Occipital lobe (tissue), 2 donors: ENCODE results near the gene SARNP. TPM values are rescaled to one million over a fixed set of nuclear protein-coding genes. Genes with fewer than 3 reads are reported as not detected.

Experiments used
- DNase-seq: peaks from one replicate; lab custom pipeline; 2025; lab: John Stamatoyannopoulos, UW
- total RNA-seq: library from RNA; depleted of rRNA; stranded (reverse); fragments of >200 nt; gene quantifications from one replicate; pipeline ENCODE4 v1.2.3, GENCODE V29; 2014

The SARNP gene
- total RNA-seq, 1 donor from 2014 or later, result 84.7 TPM

DNA sequence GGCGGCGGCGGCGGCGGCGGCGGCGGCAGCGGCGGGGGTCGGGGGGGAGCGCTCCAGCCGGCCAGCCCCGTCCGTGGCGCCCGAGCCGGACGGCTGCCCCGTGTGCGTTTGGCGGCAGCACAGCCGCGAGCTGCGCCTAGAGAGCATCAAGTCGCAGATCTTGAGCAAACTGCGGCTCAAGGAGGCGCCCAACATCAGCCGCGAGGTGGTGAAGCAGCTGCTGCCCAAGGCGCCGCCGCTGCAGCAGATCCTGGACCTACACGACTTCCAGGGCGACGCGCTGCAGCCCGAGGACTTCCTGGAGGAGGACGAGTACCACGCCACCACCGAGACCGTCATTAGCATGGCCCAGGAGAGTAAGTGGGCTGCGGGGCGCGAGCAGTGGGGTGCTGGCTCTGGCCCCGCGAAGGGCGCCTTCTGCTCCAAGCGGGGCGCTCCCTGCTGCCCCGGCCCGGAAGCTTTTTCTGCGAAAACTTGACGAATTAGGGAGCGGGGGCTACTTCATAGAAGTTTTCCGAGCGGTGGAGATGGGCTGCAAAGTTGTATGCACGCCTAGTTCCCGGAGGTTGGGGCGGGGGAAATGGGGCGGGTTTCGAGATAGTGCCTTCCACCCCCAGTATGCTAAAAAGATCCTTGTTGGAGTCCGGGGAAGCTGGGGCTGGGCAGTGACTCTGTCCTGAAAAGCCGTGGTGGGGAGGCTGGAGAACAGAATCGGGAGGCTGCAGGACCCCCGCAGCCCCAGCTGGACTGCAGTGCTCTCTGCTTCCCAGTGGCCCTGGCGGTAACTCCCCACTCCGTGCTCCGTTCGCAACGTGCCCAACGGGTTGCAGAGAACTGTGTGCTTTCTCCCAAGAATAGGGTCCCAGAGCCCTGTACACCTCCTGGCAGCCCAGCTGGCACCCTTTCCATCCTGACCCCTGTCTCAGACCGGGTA lies 73.9 kb downstream of the SARNP start:
- no peak for DNase-seq

DNA sequence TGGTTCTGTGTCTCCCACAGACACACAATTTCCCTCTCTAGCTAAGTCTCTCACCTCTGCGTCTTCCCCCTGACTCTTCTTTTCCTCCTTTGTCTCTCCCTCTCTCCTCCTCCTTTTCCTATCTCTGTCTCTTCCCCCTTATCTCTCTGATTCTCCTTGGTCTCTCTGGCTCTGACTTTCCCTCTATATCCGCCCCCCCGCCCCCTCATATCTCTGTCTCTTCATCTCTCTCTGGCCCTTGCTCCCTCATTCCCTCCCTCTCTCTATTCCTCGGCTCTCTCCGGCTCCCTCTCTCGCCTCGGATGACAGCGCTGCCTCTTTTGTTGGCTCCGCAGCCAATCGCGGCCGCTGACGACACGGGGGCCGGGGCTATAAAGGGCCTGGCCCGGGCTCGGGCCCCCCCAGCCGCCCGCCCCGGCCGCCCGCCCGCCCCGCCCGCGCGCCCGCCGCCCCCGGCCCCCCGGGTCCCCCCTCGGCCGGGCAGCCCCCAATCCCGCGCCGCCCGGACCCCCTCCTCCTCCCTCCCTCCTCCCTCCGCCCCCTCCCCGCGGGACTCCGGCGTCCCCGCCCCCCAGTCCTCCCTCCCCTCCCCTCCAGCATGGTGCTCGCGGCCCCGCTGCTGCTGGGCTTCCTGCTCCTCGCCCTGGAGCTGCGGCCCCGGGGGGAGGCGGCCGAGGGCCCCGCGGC lies 74.7 kb downstream of the SARNP start, which contains the start of gene GDF11:
GDF11 (plus strand) TSS at position 404 of the 687 bp plus-strand sequence; CDS start at position 599, 195 bp downstream.
- peak; percentile 78 for DNase-seq

- DNase-seq, result no peak
These were observed 75.4 kb downstream of the SARNP start for GRCh38 chr12:55741931-55742680.

DNA sequence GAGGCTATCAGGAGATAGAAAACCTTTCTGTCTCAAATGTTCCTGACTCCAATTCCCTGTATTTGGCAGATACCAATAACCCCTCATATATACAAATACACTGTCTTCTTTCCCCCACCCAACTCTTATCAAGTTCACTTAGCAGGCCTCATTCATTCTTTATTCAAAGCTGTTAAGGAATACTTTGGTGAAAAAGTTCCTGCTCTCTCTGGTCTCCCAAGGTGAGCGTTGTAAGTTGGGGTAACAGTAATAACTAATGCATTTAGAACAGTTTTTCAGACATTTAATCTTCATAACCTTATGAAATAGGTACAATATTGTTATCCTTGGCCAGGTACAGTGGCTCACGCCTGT lies 78.5 kb downstream of the SARNP start:
- no peak for DNase-seq

DNA sequence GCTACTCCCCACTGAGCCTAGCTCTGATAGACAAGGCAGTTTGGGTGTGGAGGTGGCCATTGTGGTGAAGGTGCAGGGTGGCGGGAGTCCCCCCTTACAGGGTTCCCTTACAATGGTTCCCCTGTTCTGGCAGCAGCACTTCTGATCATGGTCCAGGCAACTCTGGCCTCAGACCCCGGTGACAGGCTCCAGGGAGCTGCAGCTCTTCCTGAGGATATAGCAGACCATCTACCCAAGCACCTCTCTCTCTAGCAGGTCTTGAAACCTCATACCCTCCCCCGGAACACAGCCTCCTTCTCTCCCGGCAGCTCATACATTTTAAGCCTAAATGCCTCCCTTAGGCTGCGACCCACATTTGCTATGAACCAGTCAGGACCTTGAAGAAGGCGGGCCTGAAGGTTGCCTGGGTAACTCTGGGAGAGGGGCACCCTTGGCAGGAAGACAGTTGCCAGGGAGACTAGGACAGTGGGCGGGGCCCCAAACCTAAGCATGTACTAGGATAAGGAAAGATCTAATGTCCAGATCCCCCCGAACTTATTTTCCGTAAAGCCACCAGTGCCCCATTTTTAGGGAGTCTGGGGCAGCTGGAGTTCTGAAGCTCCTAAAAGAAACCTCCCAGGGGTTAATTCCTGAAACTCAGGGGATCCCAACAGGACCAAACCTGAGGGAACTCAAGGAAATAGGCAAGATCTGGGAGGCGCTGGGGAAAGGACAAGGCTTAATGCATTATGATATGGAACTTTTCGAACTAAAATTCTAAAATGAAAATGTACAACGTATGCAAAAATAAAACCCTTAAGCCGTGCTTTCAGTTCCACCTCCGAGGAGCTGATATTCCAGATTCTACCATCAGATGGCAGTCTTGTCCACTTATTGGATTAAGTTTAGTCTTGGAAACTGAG lies 79.2 kb downstream of the SARNP start:
- peak; percentile 53 for DNase-seq

DNA sequence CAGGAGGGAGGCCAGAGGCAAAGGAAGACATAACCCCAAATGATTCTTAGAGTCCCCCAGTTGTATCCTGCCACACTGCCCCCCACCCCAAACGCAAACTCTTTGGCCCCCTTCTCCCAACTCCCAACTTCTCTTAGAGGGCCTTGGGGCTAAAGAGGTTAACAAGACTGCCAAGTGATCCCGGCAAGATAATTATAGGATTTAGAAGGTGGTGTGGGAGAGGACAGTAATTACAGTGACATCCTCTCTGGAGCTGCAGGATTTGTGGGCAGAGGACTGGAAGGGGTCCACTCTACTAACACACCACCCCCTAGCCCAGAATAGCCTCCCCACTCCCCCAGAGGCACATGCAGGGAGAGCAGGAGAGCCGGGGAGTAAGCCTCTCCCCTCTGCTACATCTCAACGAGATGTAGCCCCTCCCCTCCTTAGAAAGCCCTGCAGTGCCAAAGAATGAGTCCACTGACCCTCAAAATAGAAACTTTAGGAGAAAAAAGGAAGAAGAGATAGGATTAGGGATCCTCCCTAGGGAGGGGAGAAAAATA lies 79.9 kb downstream of the SARNP start:
- no peak for DNase-seq

GRCh38 chr12:55736780-55737580 lies 80.5 kb downstream of the SARNP start:
- DNase-seq, result no peak

- DNase-seq, result no peak
These were observed 81.4 kb downstream of the SARNP start for GRCh38 chr12:55736076-55736475.

- no peak for DNase-seq
These were observed 82.9 kb downstream of the SARNP start for GRCh38 chr12:55734595-55734994.

DNA sequence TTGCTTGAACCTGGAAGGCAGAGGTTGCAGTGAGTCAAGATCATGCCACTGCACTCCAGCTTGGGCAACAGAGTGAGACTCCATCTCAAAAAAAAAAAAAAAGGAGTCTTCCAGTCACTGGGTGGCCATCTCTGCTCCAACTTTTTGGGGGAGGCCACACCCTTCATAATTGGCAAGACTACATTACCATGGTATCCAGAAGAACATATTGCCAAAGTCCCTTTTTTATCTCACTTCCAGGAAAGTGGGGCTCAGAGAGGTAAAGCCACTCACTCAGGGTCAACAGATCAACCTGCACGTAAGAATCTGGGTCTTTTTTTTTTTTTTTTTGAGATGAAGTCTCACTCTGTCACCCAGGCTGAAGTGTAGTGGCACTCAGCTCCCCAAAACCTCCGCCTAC lies 83.7 kb downstream of the SARNP start:
- DNase-seq, result no peak

DNA sequence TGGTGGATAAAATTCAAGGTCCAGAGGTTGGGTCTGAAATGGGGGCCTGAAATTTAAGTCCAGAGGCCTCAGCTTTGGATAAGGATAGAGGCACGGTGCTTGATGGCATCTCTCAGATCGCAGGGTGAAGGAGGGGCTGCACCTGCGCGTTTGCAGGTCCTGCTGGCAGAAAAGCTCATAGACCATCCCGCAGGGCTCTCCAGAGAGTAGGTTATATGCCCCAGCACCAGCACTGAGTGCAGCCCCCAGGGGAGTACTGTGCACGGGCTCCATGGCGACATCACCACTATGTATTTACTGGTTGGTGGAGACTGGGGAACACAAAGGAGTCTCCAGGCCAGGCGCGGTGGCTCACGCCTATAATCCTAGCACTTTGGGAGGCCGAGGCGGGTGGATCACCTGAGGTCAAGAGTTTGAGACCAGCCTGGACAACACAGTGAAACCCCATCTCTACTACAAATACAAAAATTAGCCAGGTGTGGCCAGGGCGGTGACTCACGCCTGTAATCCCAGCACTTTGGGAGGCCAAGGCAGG lies 84.4 kb downstream of the SARNP start:
- DNase-seq, result no peak

- DNase-seq, result no peak
These were observed 85.2 kb downstream of the SARNP start for GRCh38 chr12:55732288-55732687.

DNA sequence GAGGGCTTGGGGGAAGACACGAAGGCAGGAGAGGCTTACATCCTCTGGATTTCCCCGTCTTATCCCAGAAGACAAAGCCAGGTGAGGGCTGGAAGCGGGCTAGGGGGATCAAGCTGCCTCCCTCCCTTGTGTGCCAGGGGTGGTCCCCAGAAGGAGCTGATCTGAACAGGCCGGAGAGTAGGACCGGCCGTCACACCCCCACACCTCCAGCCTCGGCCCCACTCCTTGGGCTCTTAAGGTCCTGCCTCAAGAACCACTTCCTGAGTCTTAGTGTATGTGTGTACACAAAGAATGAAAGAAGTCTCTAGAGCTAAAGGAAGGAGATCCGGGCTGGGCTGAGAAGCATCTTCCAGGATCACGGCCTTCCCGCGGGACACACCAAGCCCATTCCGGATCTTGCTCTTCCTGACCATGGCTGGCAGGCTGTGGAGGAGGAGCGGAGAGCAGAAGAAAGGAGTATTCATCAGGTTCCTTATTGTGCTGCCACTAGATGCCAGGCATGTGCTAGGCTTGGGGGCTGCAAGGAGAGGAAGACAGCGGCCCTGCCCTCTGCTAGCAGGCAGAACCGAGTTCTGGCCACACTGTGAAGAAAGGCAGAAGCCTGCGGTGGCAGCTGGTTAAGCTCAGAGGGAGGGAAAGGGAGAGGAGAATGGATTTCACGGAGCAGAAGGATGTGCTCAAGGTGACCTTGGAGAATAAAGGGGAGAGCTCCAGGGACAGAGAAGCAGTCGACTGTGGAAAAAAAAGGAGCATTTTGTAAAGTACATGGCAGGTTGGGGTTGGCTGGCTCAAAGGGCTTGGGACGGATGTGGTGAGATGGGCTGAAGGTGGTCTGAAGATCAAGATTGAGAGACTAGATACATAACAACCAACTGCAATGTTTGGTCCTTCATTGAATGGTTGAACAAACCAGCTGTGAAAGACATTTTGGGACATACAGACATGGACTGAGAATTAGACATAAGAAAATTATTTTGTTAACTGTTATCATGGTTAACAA lies 87.4 kb downstream of the SARNP start:
- DNase-seq, result peak; percentile 54

DNA sequence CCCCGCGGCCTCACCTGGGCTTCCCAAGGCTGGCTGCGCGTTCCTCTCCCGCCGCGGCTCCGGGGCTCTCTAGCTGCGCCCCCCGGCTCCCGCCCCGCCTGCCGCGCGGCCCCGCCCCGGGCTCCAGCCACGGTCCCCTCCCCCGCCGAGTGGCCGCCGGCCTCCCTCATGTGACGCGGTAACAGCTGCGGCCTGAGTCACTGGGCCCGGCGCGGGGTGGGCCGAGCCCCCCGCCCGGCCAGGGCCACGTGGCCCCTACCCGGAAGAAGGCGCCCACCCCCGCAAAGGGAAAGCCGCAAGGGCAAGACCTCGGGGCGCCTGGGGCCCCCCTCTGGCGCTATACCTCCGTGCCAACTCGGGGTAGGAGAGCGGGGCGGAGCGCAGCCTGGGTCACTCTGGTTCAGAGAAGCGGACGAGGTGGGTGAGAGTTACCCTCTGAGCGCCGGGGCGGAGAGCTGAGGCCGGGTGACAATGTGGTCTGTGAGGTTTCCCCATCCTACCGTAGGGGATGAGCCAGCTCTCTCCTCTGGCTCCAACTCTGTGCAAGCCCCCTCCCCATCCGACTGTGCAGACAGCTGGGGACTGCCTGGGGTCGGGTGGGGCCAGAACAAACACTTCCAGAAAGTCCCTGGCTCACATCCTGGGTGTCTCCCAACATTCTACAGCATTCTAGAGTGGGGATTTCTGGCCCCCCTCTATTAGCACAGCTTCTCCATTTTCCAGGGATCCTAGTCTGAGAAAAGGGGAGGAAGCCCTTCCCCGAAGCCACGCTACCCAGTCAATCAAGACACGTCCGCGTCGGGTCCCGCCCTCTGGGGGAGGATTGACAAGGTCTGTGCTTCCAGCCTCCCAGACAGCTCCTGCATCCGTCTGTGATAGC lies 88.3 kb downstream of the SARNP start, which contains the start of gene CD63:
CD63 (minus strand) TSS at position 71 of the 880 bp plus-strand sequence. CDS start 668 bp downstream, outside the sequence.
- DNase-seq, result peak; percentile 87

DNA sequence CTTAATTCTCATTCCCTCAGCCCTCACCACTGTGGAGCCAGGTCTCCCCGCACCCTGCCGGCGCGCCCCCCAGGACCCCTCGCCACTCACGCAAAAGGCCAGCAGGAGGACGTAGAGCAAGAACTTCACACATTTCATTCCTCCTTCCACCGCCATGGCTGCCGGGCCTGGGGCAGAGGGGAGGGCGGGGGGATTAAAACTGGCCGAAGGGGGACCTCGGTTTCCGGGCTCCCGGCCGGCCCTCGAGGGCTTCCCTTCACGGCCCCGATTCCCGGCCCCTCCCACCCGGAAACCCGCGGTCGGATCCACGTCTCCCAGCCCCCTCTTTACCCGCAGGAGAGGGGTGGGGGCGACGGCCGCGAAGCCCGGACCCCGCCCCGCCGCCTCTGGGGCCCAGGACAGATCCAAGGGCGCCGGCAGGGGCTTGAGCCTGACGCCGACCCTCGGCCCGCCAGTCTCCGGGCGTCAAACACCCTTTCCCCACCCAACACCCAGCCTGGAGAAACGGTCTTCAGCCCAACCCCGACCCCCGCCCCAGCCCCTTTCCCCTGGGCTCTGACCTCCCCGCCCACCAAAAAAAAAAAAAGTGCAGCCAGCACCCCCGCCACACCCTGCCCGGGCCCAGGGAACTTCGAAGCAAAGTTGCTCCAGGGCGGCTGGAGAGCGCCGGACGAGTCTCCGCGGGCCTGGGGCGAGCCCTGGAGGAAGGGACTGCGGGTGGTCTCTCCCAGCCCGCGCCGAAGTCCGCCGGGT lies 89.2 kb downstream of the SARNP start:
- peak; percentile 48 for DNase-seq

- no peak for DNase-seq
These were observed 89.8 kb downstream of the SARNP start for GRCh38 chr12:55727643-55728185.
